B cell (primary cell): ENCODE data around the gene ZC3H18. TPM values are rescaled to one million over a fixed set of nuclear protein-coding genes. Genes with fewer than 3 reads are reported as not detected.

Experiments
- ATAC-seq: fragments of 200-7000 bp; cut with Tn5 transposase; one replicate; pipeline ENCODE4 v1.10.0; 2021; ENCODE audit warnings: low read depth, mild to moderate bottlenecking, moderate number of reproducible peaks, moderate library complexity
- CTCF ChIA-PET: fragments of 350-600 bp; sonication (Branson Sonifier 250); formaldehyde crosslinking; loops from one replicate; lab custom pipeline; 2021; ENCODE audit warnings: antibody characterized with exemption, inconsistent platforms; lab: Charles Lee
- POLR2A ChIA-PET: fragments of 350-600 bp; sonication (Branson Sonifier 250); formaldehyde crosslinking; loops from one replicate; lab custom pipeline; 2021; ENCODE audit warnings: antibody characterized with exemption; lab: Charles Lee
- DNase-seq: peaks from one replicate; pipeline ENCODE4 v3.0.0; 2013
- H2AFZ ChIP-seq: 2 replicates; pipeline ENCODE4 v1.6.1; 2012; ENCODE audit warnings: mild to moderate bottlenecking, low read depth, low read length; ENCODE audit not compliant: insufficient read depth, poor library complexity, severe bottlenecking
- H3K27ac ChIP-seq, 2 donors: 1 replicate in 1 of 2; 2 replicates in 1 of 2; pipeline ENCODE4 v1.5.1; 2012 to 2013; ENCODE audit warnings: low read length in 2 of 2, mild to moderate bottlenecking in 2 of 2, moderate library complexity in 1 of 2
- H3K27me3 ChIP-seq, 4 experiments: fragments of 200-600 bp in 1 of 4; sonication (generic) in 1 of 4; replicated peaks in 1 of 4; 1 replicate in 2 of 4; 2 replicates in 2 of 4; pipeline versions ENCODE4 v1.6.1 to v1.7.0; 2013 to 2016; ENCODE audit warnings: low read length in 3 of 4, mild to moderate bottlenecking in 2 of 4, mixed read lengths in 1 of 4, moderate library complexity in 1 of 4; ENCODE audit not compliant: insufficient read depth in 4 of 4, control insufficient read depth in 3 of 4; ENCODE audit errors: control extremely low read depth in 1 of 4
- H3K36me3 ChIP-seq, 2 experiments: replicated peaks in 1 of 2; 1 replicate in 1 of 2; 2 replicates in 1 of 2; pipeline versions ENCODE4 v1.6.1 to v1.7.1; 2013; ENCODE audit warnings: low read length in 1 of 2; ENCODE audit not compliant: insufficient read depth in 2 of 2, control insufficient read depth in 1 of 2; ENCODE audit errors: control extremely low read depth in 1 of 2, extremely low read depth in 1 of 2
- H3K4me1 ChIP-seq, 2 donors: fragments of 200-600 bp in 1 of 2; sonication (generic) in 1 of 2; 1 replicate in 1 of 2; 2 replicates in 1 of 2; pipeline versions ENCODE4 v1.5.1 to v1.6.1; 2013 to 2017; ENCODE audit warnings: low read length in 2 of 2; ENCODE audit not compliant: control insufficient read depth in 2 of 2, insufficient read depth in 2 of 2
- H3K4me2 ChIP-seq: replicated peaks from 2 replicates; pipeline ENCODE3; 2012; ENCODE audit warnings: mild to moderate bottlenecking, low read depth, low read length; ENCODE audit not compliant: poor library complexity, severe bottlenecking
- H3K4me3 ChIP-seq, 5 experiments: fragments of 200-600 bp in 1 of 5; sonication (generic) in 1 of 5; 1 replicate in 3 of 5; 2 replicates in 2 of 5; pipeline versions ENCODE4 v1.5.1 to v1.7.0; 2011 to 2016; ENCODE audit warnings: low read length in 4 of 5, mild to moderate bottlenecking in 4 of 5, low read depth in 2 of 5, control low read depth in 1 of 5, moderate library complexity in 1 of 5; ENCODE audit not compliant: insufficient read depth in 1 of 5; ENCODE audit errors: control extremely low read depth in 1 of 5, extremely low read depth in 1 of 5
- H3K79me2 ChIP-seq: fragments of 200-600 bp; sonication (generic); one replicate; pipeline ENCODE4 v1.6.0; 2016; ENCODE audit warnings: low read length; ENCODE audit not compliant: control insufficient read depth, insufficient read depth
- H3K9ac ChIP-seq: fragments of 200-600 bp; sonication (generic); 2 replicates; pipeline ENCODE4 v1.6.1; 2017; ENCODE audit warnings: mild to moderate bottlenecking, low read length, moderate library complexity
- H3K9me3 ChIP-seq, 3 donors: one replicate each; pipeline versions ENCODE4 v1.6.1 to v1.7.1; 2013; ENCODE audit warnings: low read length in 2 of 3; ENCODE audit not compliant: control insufficient read depth in 2 of 3, insufficient read depth in 1 of 3; ENCODE audit errors: control extremely low read depth in 1 of 3
- H4K20me1 ChIP-seq: 2 replicates; pipeline ENCODE4 v1.6.0; 2012; ENCODE audit warnings: mild to moderate bottlenecking, low read length; ENCODE audit not compliant: insufficient read depth, control insufficient read depth, poor library complexity, severe bottlenecking
- H3K27ac Mint-ChIP-seq: one replicate; pipeline ENCODE4 v1.8.0; 2021; ENCODE audit warnings: mixed read lengths
- H3K27me3 Mint-ChIP-seq: one replicate; pipeline ENCODE4 v1.8.0; 2021; ENCODE audit warnings: mixed read lengths
- H3K4me1 Mint-ChIP-seq: one replicate; pipeline ENCODE4 v1.8.0; 2021; ENCODE audit warnings: mixed read lengths
- H3K4me3 Mint-ChIP-seq: one replicate; pipeline ENCODE4 v1.8.0; 2021; ENCODE audit warnings: mixed read lengths
- H3K9me3 Mint-ChIP-seq: one replicate; pipeline ENCODE4 v1.8.0; 2022; ENCODE audit warnings: mixed read lengths; ENCODE audit not compliant: insufficient read depth
- CTCF ChIP-seq: fragments of 200-600 bp; IDR thresholded peaks from one replicate; pipeline ENCODE4 v1.8.0; 2022; ENCODE audit warnings: antibody characterized with exemption, mild to moderate bottlenecking
- EZH2 ChIP-seq: IDR thresholded peaks from 2 replicates; pipeline ENCODE4 v1.6.1; 2012; ENCODE audit warnings: borderline replicate concordance, low read depth, mild to moderate bottlenecking, moderate library complexity, low read length; ENCODE audit not compliant: insufficient read depth, poor library complexity, severe bottlenecking
- WGBS: methylation state at CpG from one replicate; pipeline ENCODE4 v1.1.5; 2013; ENCODE audit warnings: missing lambda C conversion rate; ENCODE audit not compliant: insufficient coverage; 5-methylcytosine and 5-hydroxymethylcytosine counted together
- intact Hi-C: fragments of 100-400 bp; cut with micrococcal nuclease; formaldehyde crosslinking; loops from one replicate; pipeline ENCODE4 v1.10.0; 2022
- polyA plus RNA-seq: library from polyadenylated mRNA; depleted of rRNA; stranded (reverse); fragments of >200 nt; gene quantifications from 2 replicates; pipeline ENCODE4 v1.2.3, GENCODE V29; 2012
- total RNA-seq, 2 donors: library from RNA; stranded (reverse); fragments of 120-200 nt in 1 of 2; gene quantifications; 1 replicate in 1 of 2; 2 replicates in 1 of 2; pipeline versions ENCODE4 v1.2.3 to v1.2.4, GENCODE V29; 2013 to 2022

ZC3H18 gene
- total and polyA plus RNA-seq, 2 donors (not counting 1 experiment from before 2014, with no cell fraction given) = 40.4 to 74.2 TPM

DNA sequence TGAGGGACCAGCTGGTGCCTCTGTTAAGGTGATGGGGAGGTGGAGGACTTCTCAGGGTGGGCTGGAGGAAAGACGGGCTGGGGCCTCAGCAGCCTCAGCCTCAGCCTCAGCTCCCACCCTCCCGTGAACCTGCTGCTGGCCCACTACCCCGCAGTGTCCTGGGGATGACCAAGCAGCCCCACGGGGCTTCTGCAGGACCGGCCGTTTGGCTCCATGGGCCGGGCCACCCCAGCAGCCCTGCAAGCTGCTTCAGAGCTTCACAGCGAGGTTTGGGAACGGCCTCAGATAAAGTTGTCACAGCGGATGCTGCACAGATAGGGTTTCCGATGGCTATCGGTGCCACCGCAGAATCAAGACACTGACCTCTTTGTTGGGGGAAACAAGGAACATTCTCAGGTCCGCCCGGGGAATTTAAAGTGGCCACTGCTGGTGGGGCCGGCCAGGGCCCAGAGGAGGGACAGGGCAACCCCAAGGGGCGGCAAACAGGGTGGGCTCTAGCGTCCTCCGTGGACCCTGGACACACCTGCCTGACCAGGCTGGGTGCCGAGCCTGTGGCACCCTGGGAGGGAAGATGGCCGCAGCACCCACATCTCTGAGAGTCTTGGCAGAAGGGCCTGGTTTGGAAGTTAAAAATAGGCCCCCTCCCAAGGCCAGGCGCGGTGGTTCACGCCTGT, 47.8 kb upstream of the ZC3H18 start:
- WGBS = 95% methylated on average over 23 of the region's 24 CpGs

More for the DNA sequence above, 47.8 kb upstream of the ZC3H18 start:
- Histone ChIP-seq H3K27me3 (no peaks in the 10 kb centered on the region), H3K9me3 (no peaks in the 10 kb centered on the region), H3K4me1 (peaks cover 0 to 5% of the 10 kb centered on the region in 2 donors), H4K20me1 (peaks cover 7% of the 10 kb centered on the region), H3K9ac (no peak overlapping the region), H2AFZ (no peak overlapping the region), H3K36me3 (no peaks in the 10 kb centered on the region), H3K4me3 (no peak overlapping the region), H3K4me2 (no peak overlapping the region), H3K79me2 (peaks cover 3% of the 10 kb centered on the region), H3K27ac (no peak overlapping the region)
- intact Hi-C loops = no loop called here
- Mint-ChIP-seq H3K4me1 (peaks cover 5% of the 10 kb centered on the region), H3K27me3 (no peaks in the 10 kb centered on the region), H3K27ac (no peak overlapping the region), H3K9me3 (no peaks in the 10 kb centered on the region), H3K4me3 (no peak overlapping the region)
- ATAC-seq = no peak
- ChIA-PET CTCF (no interaction called here), POLR2A (no interaction called here)
- TF ChIP-seq CTCF (no peak), EZH2 (no peak)
- DNase-seq = no peak
